ENCODE measurements around the gene THSD7A.
A peak's percentile ranks its signal among the peaks of the same experiment; 100 is the strongest.

Gene THSD7A

GRCh38 chr7:11620406-11621253 lies 211.4 kb downstream of the THSD7A start:
- no peak for DNase-seq

- DNase-seq: no peak
Measured at GRCh38 chr7:11616466-11616865, 215.5 kb downstream of the THSD7A start.

- DNase-seq: no peak
Measured at GRCh38 chr7:11615174-11615573, 216.8 kb downstream of the THSD7A start.

- DNase-seq: no peak
Measured at GRCh38 chr7:11613292-11613930, 218.6 kb downstream of the THSD7A start.

GRCh38 chr7:11612737-11613136 lies 219.3 kb downstream of the THSD7A start:
- no peak for DNase-seq

GRCh38 chr7:11609096-11609670 lies 222.8 kb downstream of the THSD7A start:
- no peak for DNase-seq

GRCh38 chr7:11607686-11608085 lies 224.3 kb downstream of the THSD7A start:
- peak; percentile 6 for DNase-seq

GRCh38 chr7:11605749-11606148 lies 226.2 kb downstream of the THSD7A start:
- no peak for DNase-seq

GRCh38 chr7:11604505-11604904 lies 227.5 kb downstream of the THSD7A start:
- DNase-seq: no peak

GRCh38 chr7:11601761-11602160 lies 230.2 kb downstream of the THSD7A start:
- no peak for DNase-seq

GRCh38 chr7:11593322-11593721 lies 238.7 kb downstream of the THSD7A start:
- no peak for DNase-seq

GRCh38 chr7:11592699-11593098 lies 239.3 kb downstream of the THSD7A start:
- DNase-seq: no peak

GRCh38 chr7:11591943-11592342 lies 240.1 kb downstream of the THSD7A start:
- DNase-seq: no peak

- no peak for DNase-seq
Measured at GRCh38 chr7:11591055-11591633, 240.9 kb downstream of the THSD7A start.

- no peak for DNase-seq
Measured at GRCh38 chr7:11589251-11589650, 242.7 kb downstream of the THSD7A start.

- no peak for DNase-seq
Measured at GRCh38 chr7:11587814-11588213, 244.2 kb downstream of the THSD7A start.

- DNase-seq: no peak
Measured at GRCh38 chr7:11587048-11587447, 244.9 kb downstream of the THSD7A start.

- DNase-seq: no peak
Measured at GRCh38 chr7:11584406-11585031, 247.5 kb downstream of the THSD7A start.

GRCh38 chr7:11579141-11579540 lies 252.9 kb downstream of the THSD7A start:
- DNase-seq: no peak

GRCh38 chr7:11576310-11576709 lies 255.7 kb downstream of the THSD7A start:
- no peak for DNase-seq

GRCh38 chr7:11573128-11573750 lies 258.8 kb downstream of the THSD7A start:
- DNase-seq: no peak

- DNase-seq: no peak
Measured at GRCh38 chr7:11570922-11571550, 261.0 kb downstream of the THSD7A start.

Measured in NCI-H2107 (cell line).